ENCODE data around the gene ADCY5.

GRCh38 chr3:123481071-123481470 is 32.2 kb upstream of the ADCY5 start:
- TF ChIP-seq POLR2A (IDR thresholded peaks at IDR 0.05) (no peak), POLR2AphosphoS5 (IDR thresholded peaks at IDR 0.05) (no peak)
- TF ChIP-seq, protein P1, sequence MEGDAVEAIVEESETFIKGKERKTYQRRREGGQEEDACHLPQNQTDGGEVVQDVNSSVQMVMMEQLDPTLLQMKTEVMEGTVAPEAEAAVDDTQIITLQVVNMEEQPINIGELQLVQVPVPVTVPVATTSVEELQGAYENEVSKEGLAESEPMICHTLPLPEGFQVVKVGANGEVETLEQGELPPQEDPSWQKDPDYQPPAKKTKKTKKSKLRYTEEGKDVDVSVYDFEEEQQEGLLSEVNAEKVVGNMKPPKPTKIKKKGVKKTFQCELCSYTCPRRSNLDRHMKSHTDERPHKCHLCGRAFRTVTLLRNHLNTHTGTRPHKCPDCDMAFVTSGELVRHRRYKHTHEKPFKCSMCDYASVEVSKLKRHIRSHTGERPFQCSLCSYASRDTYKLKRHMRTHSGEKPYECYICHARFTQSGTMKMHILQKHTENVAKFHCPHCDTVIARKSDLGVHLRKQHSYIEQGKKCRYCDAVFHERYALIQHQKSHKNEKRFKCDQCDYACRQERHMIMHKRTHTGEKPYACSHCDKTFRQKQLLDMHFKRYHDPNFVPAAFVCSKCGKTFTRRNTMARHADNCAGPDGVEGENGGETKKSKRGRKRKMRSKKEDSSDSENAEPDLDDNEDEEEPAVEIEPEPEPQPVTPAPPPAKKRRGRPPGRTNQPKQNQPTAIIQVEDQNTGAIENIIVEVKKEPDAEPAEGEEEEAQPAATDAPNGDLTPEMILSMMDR (IDR thresholded peaks at IDR 0.05 in 8 of 11, conservative IDR thresholded peaks at IDR 0.05 in 3 of 11), result no peak

All from spleen (tissue), 7 donors.